Fibroblast of skin of abdomen (primary cell): ENCODE measurements around the gene NUDT13. TPM values are rescaled to one million over a fixed set of nuclear protein-coding genes. Genes with fewer than 3 reads are reported as not detected.

ENCODE experiments used
- DNase-seq: peaks from one replicate; pipeline ENCODE4 v3.0.0-alpha.2; 2013
- polyA plus RNA-seq, 2 experiments: library from polyadenylated mRNA; unstranded; fragments of 120-200 nt; gene quantifications; one replicate each; pipeline ENCODE4 v1.2.1, GENCODE V29; 2013; ENCODE audit not compliant: insufficient read length in 2 of 2

NUDT13 gene
- 1.6 TPM for polyA plus RNA-seq (2013, experiment 1 of 2; ENCODE audit: insufficient read length)
- polyA plus RNA-seq (2013, experiment 2 of 2; ENCODE audit: insufficient read length), result 1.7 TPM

DNA sequence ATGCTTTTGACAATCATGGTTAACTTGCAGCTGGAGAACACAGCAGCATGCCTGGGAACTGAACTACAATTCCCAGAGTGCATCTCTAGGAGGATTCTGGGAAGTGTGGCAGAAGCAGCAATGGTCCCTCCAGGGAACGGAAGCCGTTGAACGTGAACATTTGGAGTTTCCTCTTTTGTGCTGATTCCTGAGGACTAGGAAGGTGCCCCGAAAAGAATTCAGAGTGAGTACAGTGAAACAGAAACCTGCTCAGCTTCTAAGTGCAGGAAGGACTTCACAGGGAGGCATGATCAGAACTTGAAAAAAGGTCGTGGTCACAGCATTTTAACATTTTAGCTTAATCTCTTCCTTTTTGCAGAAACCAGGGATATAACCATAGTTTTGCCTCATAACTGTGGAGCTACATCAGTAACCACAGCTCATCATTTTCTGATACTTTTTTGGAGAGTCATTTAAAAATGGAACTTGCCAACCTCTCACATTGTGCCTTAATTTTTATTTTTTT lies at the start of gene NUDT13:
Gene NUDT13, plus strand, starts transcription at position 111 of the 505 bp plus-strand sequence. CDS start 3,911 bp downstream, outside the sequence.
- DNase-seq, result peak; percentile 77

DNA sequence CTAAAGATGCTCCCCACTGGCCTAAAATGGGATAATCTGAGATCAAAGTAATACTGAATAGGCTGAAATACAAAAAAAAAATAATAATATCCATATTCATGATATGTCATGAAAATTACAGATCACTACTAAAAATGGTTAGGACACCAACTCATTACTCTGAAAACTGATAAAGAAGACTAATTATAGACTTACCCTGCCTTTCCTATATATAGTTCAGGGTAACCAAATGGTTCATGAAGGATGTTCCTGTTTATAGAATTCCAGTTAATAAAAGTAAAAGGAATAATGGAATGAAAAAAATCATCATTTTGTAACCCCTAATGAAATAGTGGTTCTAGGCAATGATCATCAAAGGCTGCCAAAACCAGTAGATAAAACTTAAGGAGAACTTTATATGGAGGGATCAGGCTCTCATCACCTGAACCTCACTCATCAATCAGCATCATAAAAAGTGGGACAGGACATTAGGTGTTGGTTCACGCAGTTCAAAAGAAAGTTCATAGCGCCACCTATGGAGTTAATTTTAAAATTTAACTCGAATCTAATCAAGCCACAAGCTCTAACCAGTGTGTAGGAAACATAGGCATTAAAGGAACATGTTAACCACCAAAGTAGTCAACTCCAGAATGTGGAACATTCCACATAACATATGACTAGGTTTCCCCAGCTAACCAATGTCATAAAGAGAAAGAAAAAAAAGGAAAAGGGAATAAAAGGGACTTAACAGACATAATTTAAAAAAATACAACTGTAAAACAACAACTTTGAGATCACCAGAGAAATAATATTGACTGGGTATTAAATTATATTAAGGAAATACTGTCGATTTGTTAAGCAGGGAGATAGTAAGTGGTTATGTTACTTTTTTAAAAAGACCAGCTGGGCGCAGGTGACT lies 49.3 kb upstream of the NUDT13 start:
- peak; percentile 21 for DNase-seq

DNA sequence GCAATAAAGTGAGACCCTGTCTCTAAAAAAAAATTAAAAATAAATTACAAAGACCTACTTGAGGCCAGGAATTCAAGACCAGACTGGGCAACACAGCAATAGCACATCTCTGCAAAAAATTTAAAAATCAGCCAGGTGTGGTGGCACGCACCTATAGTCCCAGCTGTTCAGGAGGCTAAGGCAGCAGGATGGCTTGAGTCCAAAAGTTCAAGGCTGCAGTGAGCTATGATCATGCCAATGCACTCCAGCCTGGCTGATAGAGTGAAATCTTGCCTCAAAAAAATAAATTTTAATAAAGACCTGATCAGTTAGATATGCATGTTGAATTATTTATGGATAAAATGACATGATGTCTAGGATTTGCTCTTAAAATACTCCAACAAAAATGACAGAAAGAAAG lies 48.5 kb upstream of the NUDT13 start:
- no peak for DNase-seq

DNA sequence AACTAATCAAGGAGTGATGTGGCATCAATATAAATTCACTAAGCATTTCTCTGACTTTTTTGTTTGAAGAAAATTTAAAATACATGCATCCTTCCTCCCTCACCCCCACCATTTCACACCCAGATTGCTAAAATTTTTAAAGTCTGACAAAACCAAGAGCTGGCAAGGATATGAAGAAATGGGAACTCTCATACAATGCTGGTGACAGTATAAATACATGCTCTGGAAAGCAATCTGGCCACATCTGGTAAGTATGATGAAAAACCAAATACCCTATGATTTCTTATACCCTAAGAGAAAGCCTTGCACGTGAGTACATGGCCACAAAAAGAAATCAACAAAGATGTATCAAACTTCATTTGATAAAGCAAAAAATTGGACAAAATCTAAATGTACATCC lies 44.8 kb upstream of the NUDT13 start:
- DNase-seq, result peak; percentile 9

DNA sequence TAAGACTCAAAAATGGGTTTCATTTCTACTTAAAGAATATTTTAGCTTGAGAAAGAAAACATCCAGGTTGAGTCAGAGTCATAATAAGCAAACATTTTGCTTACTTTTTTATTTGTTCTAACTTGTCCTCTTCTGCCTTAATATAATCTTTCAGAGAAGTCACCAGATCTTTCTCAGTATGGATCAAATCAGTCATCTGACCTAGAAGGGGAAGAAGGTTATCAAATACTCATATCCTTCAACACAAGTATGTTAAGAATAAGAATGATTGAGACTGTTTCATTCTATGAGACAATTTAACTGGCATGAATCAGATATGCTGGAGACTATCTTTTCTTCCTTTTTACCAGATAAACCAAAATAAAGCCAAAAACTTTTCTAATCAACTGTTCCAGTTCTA lies 36.6 kb upstream of the NUDT13 start:
- no peak for DNase-seq

DNA sequence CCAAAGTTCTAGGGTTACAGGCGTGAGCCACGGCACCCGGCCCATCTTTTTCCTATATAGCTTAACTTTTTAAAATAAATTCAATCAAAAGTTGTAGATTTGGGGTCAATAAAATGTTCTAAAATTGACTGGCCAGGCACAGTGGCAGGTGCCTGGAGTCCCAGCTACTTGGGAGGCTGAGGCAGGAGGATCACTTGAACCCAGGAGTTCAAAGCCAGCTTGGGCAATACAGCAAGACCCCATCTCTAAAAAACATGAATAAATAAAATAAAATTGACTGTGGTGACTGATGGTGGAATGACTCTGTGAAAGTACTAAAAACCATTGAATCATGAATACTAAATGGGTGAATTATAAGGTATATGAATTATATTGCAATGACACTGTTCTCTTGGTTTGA lies 34.4 kb upstream of the NUDT13 start:
- DNase-seq, result no peak

DNA sequence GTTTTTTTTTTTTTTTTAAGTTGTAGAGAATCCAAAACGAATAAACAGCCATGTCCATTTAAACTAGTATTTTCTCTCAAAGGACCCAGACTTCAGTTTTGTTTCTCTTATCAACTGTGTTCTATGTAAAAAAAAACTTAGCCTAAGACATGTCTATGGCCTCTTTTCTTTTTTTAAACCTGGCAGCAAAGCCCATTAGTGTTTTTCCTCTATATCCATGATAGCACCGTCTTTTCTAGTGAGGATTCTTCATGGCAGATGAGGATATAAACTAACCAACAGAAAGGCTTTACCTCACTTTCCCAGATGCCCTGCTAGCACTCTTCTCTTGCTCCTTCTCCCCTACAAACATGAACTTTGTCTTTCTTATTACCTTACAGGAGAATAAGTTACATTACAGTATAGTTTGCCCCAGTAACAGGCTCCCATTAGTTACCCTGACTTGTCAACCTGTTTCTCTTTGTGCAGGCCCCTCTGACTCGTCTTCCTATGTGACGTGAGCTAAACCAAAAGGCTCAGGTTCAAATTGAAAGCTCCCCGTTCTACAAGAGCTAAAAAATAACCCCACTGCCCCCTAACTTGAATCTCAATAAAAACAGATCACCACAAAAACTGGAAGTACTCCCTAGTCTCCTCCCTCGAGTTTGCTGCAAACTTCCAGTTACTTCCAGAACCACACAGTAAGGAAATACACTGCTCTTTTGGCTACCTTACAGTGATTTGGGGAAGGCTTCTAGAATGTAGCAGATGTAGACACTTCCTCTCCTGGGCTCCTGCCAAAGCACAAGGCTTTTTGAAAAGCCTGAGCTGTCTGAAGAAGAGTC lies 33.7 kb upstream of the NUDT13 start:
- DNase-seq, result peak; percentile 84

DNA sequence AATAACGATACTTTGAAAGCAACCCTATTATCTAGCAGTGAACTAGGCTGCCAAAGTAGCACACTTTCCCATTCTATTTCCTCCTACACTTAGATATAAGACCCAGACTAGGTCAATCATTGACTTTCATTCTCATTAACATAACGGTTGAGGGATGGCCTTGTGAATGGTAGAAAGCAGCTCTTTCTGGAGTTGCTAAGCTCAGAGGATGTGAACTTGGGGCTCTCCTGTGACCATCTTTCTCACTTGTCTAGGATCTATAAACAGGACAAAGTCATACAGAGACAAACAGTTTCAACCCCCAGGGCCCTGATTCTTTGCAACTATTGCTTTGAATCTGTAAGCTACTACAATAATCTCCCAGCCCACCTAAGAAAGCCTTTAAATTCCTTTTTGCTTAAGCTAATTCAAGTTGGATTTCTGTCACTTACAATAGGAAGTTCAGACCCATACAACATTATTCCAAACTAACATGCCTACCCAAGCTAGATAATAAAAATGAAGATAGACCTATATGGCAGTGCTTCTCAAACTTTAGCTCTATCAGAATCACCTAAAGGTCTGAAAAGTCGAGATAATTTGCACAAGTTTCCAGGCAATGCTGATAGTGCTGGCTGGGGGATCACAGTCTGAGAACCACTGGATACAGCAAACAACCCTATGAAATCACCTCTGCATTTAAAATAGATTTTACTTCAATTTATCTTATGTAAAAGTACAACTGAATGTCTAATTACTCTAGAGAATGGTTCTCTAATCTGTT lies 30.3 kb upstream of the NUDT13 start:
- no peak for DNase-seq

DNA sequence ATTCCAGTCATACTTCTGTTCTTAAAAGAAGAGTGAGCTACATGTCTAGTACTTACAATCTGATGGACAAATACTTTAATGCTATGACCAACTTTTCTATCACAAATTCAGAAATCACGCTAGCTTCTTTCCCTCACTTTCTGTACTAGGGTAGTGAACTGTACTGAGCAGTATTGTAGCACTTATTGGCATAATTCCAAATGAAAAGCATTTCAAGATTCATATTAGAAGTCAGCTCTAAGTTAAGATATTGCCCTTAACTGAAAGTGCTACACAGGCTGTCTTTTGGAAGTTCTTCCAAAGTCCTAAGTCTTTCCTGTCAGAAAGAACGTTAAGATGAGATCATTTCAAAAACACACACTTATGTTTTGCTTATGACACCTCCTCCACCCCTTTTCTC lies 27.0 kb upstream of the NUDT13 start:
- peak; percentile 10 for DNase-seq

DNA sequence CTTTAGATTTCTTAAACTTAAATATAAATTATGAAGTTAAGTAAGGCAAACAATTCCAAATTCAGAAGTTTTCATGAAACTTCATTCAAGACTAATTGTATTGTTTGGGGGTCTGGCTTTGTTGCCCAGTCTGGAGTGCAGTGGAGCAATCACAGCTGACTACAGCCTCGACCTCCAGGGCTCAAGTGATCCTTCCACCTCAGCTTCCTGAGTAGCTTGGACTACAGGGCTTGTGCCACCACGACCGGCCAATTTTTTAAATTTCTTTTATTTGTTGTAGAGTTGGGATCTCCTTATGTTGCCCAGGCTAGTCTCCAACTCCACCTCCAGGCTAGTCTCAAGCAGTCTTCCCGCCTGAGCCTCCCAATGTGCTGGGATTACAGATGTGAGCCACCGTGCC lies 26.0 kb upstream of the NUDT13 start:
- DNase-seq, result no peak

DNA sequence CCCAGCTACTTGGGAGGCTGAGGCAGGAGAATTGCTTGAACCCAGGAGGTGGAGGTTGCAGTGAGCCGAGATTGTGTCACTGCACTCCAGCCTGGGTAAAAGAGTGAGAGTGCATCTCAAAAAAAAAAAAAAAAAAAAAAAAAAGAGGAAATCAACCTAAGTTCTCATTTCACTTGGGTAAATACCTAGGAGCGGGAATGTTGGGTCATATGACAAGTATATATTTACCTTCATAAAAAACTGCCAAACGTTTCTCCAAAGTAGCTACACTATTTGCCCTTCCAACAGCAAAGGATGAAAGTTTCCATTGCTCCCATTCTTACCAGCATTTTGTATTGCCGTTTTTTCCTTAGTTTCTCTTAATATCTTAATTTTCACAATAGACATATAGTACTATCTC lies 23.4 kb upstream of the NUDT13 start:
- DNase-seq, result no peak

DNA sequence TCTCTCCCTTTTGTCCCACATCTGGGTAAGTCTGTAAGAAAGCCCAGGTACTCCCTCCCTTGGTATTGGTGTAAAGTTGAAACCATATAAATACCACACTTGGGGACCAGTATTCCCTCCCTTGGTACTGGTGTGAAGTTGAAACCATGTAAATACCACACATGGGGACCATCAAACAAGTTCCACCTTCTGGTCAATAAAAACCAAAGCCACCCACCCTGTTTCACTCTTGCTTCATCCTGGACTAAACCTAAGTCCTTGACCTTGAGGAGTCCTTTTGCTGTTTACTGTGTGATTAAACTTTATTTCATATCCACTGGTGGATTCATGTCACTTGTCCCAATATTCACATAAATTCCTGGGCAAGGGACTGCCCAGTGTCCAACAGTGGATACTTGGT lies 22.0 kb upstream of the NUDT13 start:
- DNase-seq, result no peak

DNA sequence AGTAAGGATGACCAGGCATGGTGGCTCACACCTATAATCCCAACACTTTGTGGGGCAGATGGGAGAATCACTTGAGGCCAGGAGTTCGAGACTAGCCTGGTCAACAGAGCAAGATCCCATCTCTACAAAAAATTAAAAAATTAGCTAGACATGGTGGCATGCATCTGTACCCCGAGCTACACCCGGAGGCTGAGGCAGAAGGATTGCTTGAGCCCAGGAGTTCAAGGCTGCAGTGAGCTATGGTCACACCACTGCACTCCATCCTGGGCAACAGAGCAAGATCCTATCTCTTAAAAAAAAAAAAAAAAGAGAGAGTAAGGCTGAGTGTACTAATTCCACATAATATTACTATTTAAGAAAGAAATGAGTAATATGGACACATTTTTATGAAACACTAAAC lies 17.4 kb upstream of the NUDT13 start:
- DNase-seq, result no peak

DNA sequence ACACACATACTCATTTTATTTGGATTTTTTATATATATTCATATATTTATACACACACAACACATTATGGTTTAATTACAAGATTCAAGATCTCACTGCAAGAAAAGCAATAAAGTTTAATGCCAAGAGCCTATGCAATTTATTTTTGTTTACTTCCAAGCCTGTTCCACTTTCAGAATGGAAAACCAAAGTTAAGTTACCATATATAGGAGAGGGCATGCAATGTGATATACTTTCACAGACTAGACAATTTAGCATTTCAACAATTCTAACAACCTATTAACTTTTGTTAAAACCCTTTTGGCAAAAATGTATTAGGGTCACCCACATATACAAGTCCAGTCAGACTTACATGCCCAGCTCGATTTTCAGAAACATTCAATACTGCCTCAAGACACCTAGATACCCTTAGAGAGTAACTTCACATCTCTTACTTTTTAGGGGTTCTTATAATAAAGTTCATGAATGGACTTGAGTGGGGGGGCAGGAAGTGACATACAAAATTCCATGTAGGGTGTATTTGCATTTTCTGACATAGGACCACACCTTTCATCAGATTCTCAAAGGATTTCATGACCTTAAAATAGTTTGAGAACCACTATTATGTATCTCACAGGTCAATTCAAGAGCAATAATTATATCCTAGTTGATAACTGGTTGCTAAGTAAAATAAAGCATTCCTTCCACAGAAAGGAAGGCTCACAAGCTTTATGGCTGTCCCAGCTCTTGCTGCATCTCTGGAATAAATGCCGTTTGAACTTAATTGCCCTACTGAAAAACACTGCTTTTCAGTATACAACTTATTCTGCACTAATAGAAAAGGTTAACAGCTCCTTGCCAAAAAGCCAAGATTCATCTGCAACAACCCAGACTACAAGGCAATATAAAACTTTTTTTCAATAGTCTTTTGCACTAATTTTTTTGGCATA lies 16.1 kb upstream of the NUDT13 start:
- DNase-seq, result peak; percentile 10

DNA sequence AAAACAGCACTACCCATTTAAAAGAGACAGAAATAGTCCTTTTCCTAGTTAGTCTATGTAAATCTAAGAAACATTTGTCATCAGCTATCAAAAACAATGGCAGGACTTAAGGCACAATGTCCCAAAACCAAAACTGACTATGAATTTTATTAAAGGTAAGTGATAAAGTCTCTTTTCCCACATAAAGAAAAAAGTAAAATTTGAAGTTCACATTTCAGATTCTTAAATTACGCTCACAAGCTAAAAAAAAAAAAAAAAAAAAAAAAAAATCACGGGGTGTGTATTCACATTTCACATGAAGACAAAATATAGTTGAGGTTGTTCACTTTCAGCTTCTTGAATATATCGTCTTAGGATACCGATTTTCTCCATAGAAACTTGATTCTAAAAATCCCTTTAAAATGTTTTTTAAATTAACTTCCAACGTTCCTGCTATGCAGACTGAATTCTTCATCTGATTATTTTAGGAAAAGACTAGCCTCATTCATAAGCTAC lies 15.2 kb upstream of the NUDT13 start:
- DNase-seq, result no peak

DNA sequence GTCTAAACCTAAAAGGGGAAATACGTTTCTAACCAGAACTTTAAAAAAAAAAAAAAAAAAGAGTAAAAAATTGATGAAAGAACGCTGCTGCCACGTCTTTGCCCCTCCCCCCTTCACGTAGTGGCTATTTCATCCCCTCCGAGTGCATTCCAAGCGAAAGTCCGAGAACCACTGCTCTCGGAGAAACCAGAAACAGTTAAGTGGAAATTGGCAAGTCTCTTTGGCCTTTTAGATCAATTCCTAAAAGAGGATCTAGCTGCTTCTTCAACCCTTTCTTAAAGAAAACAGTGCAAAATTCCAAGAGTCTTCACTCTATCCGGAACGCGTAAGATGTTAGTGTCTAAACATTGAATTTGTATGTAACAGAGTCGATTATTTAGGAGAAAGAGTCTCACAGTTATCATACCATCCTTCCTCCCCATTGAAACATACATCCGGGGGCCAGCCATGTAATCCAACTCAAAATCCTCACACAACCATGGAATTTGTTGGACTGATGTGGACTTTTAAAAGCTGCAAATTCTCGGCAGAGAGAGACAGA lies 14.7 kb upstream of the NUDT13 start:
- DNase-seq, result peak; percentile 89

DNA sequence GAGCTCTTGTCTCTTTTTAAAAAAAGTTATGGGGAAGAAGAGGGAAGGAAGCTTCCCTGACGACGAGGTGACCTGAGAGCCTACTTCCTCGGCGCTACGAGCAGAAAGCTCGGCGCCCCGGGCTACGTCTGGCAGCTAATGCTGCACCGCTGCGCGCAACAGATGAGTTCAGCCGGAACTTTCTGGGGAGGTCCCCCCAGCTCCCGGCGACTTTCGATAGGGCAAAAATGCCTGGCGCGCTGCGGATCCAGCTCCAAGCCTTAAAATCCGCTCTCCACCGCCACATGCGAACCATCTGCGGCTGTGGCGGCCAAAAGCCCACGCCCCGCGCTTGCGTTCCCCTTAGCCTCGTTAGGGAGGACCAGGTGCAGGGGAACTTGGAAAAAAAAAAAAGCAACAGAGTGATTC lies 14.2 kb upstream of the NUDT13 start:
- peak; percentile 71 for DNase-seq

DNA sequence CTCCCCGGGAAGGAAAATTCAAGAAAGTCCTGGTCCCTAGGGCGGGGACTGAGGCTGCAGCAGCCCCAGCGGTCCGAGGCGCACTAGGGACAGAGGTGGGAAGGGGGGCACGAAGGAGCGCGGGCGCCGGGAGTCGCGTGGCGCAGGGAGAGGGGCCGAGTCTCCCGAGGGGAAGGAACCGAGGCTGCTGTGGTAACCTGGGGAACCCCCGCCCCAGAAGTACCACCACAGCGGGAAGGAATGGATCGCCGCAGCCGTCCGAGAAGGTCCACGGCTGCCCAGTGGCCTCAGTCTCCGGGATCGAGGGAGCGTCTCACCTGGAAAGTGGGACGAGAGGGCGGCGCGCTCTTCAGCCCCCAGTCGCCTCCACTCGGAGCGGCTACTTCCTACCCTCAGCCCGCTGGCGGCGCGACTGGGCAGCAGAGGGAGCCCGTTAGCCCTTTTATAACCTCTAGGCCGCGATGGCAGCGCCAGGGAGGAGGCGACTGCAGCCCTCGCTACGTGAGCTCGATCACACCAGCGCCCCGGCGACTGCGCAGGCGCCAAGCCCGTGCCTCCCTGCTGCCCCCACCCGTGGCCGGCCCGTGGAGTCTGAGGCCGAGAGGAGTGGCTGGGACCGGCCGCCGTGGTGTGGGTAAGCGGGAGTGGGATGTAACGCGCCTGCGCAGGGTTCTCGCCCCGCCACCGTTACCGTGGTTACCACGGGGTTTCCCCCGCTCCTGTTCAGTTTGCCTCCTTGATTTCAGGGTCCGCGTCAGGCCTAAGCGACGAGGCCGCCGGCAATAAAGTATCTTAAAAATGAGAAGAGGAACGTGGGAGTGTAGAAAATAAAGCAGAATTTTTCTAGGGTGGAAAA lies 13.6 kb upstream of the NUDT13 start, which contains the start of gene P4HA1:
Gene P4HA1, minus strand, starts transcription at position 418 of the 856 bp plus-strand sequence. CDS start 21,983 bp downstream, outside the sequence.
- DNase-seq, result peak; percentile 99

DNA sequence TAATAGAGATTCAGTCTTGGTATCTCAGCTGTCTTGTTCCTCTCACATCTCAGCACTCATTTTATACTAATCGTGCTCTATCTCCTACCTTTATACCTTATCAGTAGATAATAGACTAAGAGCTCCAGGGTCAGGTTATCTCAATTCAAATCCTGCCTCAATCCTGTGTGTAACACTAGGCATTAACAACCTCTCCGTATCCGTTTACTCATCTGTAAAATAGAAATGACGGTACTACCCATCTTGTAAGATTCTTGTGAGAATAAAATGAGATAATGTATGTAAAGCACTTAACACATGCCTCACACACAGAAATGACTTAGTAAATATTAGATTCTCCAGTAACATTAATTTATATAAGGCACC lies 13.0 kb upstream of the NUDT13 start:
- DNase-seq, result no peak

DNA sequence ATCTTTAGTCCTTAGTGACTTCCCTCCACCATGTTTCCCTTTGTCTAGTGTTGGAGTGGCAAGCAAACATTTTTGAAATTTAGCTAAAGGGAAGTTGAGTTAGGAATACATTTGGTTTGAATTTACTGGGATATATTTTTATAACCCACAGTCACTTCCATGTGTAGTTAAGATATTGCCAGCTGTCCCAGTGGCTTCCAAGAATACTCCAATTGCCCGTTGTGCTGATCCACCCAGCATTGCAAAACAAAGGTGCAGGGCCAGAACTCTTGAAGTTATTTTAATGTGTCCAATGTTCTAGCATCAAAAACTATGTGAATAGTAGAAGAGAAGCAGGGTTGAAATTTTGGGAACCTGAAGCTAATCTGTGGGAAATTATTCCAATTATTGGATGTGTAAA lies 11.1 kb upstream of the NUDT13 start:
- no peak for DNase-seq
